ENCODE results near the gene TMEM121.

- TF ChIP-seq RCOR1 (conservative IDR thresholded peaks at IDR 0.05; ENCODE audit: low read depth, low read length) = no peak
- TF ChIP-seq NR2C2 (IDR thresholded peaks at IDR 0.05; ENCODE audit: borderline replicate concordance, control insufficient read depth, insufficient read length, low read depth) = no peak
- TF ChIP-seq, protein P1, sequence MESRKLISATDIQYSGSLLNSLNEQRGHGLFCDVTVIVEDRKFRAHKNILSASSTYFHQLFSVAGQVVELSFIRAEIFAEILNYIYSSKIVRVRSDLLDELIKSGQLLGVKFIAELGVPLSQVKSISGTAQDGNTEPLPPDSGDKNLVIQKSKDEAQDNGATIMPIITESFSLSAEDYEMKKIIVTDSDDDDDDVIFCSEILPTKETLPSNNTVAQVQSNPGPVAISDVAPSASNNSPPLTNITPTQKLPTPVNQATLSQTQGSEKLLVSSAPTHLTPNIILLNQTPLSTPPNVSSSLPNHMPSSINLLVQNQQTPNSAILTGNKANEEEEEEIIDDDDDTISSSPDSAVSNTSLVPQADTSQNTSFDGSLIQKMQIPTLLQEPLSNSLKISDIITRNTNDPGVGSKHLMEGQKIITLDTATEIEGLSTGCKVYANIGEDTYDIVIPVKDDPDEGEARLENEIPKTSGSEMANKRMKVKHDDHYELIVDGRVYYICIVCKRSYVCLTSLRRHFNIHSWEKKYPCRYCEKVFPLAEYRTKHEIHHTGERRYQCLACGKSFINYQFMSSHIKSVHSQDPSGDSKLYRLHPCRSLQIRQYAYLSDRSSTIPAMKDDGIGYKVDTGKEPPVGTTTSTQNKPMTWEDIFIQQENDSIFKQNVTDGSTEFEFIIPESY (IDR thresholded peaks at IDR 0.05) = no peak
- no peak for TF ChIP-seq NKRF (conservative IDR thresholded peaks at IDR 0.05)
- TF ChIP-seq SMC3 (IDR thresholded peaks at IDR 0.05; ENCODE audit: borderline replicate concordance, low read length) = no peak
- TF ChIP-seq POLR2A (IDR thresholded peaks at IDR 0.05; ENCODE audit: low read depth, low read length) = no peak; the same call in 1 of the 2 replicates
Observed at GRCh38 chr14:105500726-105501101, 25.7 kb upstream of the TMEM121 start.

All from GM12878 (cell line).